Caco-2 (cell line): ENCODE results near the gene MARK4. TPM values are rescaled to one million over a fixed set of nuclear protein-coding genes. Genes with fewer than 3 reads are reported as not detected.

Experiments used
- BruUV-seq: library from RNA; stranded (reverse); fragments of 400-500 nt; replicated peaks from 2 replicates; lab custom pipeline; 2021; lab: Mats Ljungman, UMichigan
- CTCF ChIA-PET: fragments of 300-600 bp; sonication (Branson Sonifier 250); formaldehyde crosslinking; loops from one replicate; lab custom pipeline; 2022; ENCODE audit warnings: antibody characterized with exemption; lab: Charles Lee
- POLR2A ChIA-PET: fragments of 300-600 bp; sonication (Branson Sonifier 250); formaldehyde crosslinking; loops from one replicate; lab custom pipeline; 2022; ENCODE audit warnings: antibody characterized with exemption; lab: Charles Lee
- DNase-seq, 2 experiments: peaks; one replicate each; pipeline versions ENCODE4 v3.0.0 to v3.0.0-alpha.2; 2020 to 2022
- H3K27me3 ChIP-seq: replicated peaks from 2 replicates; pipeline ENCODE4 v1.6.0; 2011; ENCODE audit warnings: low read length; ENCODE audit not compliant: control insufficient read depth, insufficient read depth
- H3K36me3 ChIP-seq: 2 replicates; pipeline ENCODE4 v1.5.1; 2011; ENCODE audit warnings: low read length; ENCODE audit not compliant: control insufficient read depth, insufficient read depth
- H3K4me1 ChIP-seq: fragments of 250-450 bp; sonication (Bioruptor Pico); 2 replicates; pipeline ENCODE4 v1.5.1; 2020; ENCODE audit warnings: mild to moderate bottlenecking
- H3K4me3 ChIP-seq: 2 replicates; pipeline ENCODE4 v1.5.1; 2011; ENCODE audit warnings: low read depth, mild to moderate bottlenecking, control low read depth, low read length
- H3K9me3 ChIP-seq: fragments of 250-450 bp; sonication (Bioruptor Pico); 2 replicates; pipeline ENCODE4 v1.5.1; 2020; ENCODE audit warnings: mild to moderate bottlenecking, moderate library complexity
- H3K27ac Mint-ChIP-seq: one replicate; pipeline ENCODE4 v1.8.0; 2022; ENCODE audit warnings: mixed read lengths; ENCODE audit not compliant: unreplicated experiment
- H3K27me3 Mint-ChIP-seq: one replicate; pipeline ENCODE4 v1.8.0; 2022; ENCODE audit warnings: mixed read lengths; ENCODE audit not compliant: insufficient read depth, unreplicated experiment
- H3K36me3 Mint-ChIP-seq: one replicate; pipeline ENCODE4 v1.8.0; 2022; ENCODE audit warnings: mild to moderate bottlenecking, mixed read lengths; ENCODE audit not compliant: insufficient read depth, unreplicated experiment
- H3K4me1 Mint-ChIP-seq: one replicate; pipeline ENCODE4 v1.8.0; 2022; ENCODE audit warnings: low read depth, mixed read lengths; ENCODE audit not compliant: unreplicated experiment
- H3K4me3 Mint-ChIP-seq: one replicate; pipeline ENCODE4 v1.8.0; 2022; ENCODE audit warnings: mild to moderate bottlenecking, moderate library complexity, mixed read lengths; ENCODE audit not compliant: unreplicated experiment
- H3K9me3 Mint-ChIP-seq: one replicate; pipeline ENCODE4 v1.8.0; 2022; ENCODE audit warnings: mixed read lengths; ENCODE audit not compliant: unreplicated experiment
- intact Hi-C: fragments of 100-400 bp; cut with micrococcal nuclease; formaldehyde crosslinking; loops from one replicate; pipeline ENCODE4 v1.10.0; 2022; ENCODE audit not compliant: unreplicated experiment
- total RNA-seq: library from RNA; stranded (reverse); gene quantifications from 2 replicates; pipeline ENCODE4 v1.2.3, GENCODE V29; 2022
- TF ChIP-seq, protein P1 (sequence below), 2 experiments: fragments of 200-600 bp in 1 of 2; IDR thresholded peaks; 1 replicate in 1 of 2; 2 replicates in 1 of 2; pipeline versions ENCODE4 v1.5.1 to v1.8.0; 2011 to 2022; ENCODE audit warnings: antibody characterized with exemption in 1 of 2, control low read depth in 1 of 2, inconsistent platforms in 1 of 2, low read depth in 1 of 2, low read length in 1 of 2, mild to moderate bottlenecking in 1 of 2, moderate library complexity in 1 of 2; ENCODE audit not compliant: insufficient read depth in 1 of 2, severe bottlenecking in 1 of 2, unreplicated experiment in 1 of 2

MARK4 gene
- total RNA-seq, 1 experiment from 2014 or later, result 30.3 TPM

DNA sequence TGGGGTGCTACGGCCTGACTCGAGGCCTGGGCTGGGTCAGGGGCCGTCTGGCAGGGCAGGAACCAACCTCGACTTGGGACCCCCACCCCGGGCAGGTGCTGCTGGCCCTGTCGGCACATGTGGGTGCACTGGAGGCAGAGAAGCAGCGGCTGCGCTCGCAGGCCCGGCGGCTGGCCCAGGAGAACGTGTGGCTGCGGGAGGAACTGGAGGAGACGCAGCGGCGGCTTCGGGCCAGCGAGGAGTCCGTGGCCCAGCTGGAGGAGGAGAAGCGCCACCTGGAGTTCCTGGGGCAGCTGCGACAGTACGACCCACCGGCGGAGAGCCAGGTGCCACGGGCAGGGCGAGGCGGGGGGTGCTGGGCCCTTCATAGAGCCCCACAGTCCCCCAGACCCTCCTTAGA lies 95.4 kb downstream of the MARK4 start:
- BruUV-seq, result no TSS peak

DNA sequence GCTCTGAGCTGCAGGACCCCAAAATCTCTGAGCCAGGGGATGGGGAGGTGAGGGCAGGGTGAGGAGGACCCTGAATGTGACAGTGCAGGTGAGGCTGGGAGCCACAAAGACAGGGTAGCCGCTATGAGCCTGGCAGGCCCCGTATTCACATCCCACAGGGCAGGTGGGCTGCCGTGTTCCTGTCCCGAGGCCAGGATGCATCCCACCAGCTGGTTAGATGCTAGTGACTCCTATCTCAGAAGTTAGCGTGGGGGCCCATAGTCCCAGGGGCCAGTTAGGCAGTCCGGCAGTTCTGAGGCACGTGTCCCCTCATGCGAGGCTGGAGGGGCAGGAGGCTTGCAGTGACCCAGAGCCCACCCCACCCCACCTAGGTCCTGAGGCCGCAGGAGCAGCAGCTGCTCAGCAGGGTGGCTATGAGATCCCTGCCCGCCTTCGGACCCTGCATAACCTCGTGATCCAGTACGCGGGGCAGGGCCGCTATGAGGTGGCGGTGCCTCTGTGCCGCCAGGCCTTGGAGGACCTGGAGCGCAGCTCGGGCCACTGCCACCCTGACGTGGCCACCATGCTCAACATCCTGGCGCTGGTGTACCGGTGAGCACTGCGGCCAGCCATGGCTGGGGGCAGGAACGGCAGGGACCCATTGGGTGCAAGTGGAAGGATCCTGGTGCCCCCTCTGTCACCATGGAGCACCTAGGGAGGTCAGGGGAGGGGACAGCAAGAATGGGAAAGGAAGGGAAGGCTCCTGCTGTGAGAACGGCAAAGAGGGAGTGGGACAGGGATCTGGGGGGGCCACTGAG lies 96.7 kb downstream of the MARK4 start:
- Mint-ChIP-seq H3K27ac (peak overlapping the region; percentile 24), H3K4me1 (peaks cover 13% of the 10 kb centered on the region), H3K4me3 (no peak overlapping the region), H3K36me3 (peaks cover 50% of the 10 kb centered on the region), H3K27me3 (no peaks in the 10 kb centered on the region), H3K9me3 (no peaks in the 10 kb centered on the region)
- POLR2A ChIA-PET, result no interaction called here
- H3K27me3 ChIP-seq, result no peaks in the 10 kb centered on the region
- BruUV-seq, result no TSS peak
- no peaks in the 10 kb centered on the region; the same call in 1 of the 2 replicates for H3K36me3 ChIP-seq
- TF ChIP-seq, protein P1, sequence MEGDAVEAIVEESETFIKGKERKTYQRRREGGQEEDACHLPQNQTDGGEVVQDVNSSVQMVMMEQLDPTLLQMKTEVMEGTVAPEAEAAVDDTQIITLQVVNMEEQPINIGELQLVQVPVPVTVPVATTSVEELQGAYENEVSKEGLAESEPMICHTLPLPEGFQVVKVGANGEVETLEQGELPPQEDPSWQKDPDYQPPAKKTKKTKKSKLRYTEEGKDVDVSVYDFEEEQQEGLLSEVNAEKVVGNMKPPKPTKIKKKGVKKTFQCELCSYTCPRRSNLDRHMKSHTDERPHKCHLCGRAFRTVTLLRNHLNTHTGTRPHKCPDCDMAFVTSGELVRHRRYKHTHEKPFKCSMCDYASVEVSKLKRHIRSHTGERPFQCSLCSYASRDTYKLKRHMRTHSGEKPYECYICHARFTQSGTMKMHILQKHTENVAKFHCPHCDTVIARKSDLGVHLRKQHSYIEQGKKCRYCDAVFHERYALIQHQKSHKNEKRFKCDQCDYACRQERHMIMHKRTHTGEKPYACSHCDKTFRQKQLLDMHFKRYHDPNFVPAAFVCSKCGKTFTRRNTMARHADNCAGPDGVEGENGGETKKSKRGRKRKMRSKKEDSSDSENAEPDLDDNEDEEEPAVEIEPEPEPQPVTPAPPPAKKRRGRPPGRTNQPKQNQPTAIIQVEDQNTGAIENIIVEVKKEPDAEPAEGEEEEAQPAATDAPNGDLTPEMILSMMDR (IDR thresholded peaks at IDR 0.05; ENCODE audit: insufficient read depth in 1 of 2, low read depth in 1 of 2, low read length in 1 of 2, severe bottlenecking in 1 of 2, unreplicated experiment in 1 of 2), result no peak
- H3K4me1 ChIP-seq, result peaks cover 6% of the 10 kb centered on the region; the same call in 1 of the 2 replicates
- CTCF ChIA-PET, result no interaction called here
- no peak overlapping the region for H3K4me3 ChIP-seq
- intact Hi-C loops, result no loop called here
- H3K9me3 ChIP-seq, result no peaks in the 10 kb centered on the region
- no peak for DNase-seq

More for the DNA sequence above, 95.4 kb downstream of the MARK4 start:
- ChIA-PET CTCF (no interaction called here), POLR2A (no interaction called here)
- TF ChIP-seq, protein P1 (IDR thresholded peaks at IDR 0.05; ENCODE audit: insufficient read depth in 1 of 2, low read depth in 1 of 2, low read length in 1 of 2, severe bottlenecking in 1 of 2, unreplicated experiment in 1 of 2), result no peak
- Histone ChIP-seq H3K36me3 (no peaks in the 10 kb centered on the region; the same call in 1 of the 2 replicates), H3K27me3 (no peaks in the 10 kb centered on the region), H3K9me3 (no peaks in the 10 kb centered on the region), H3K4me1 (peaks cover 6% of the 10 kb centered on the region; the same call in 1 of the 2 replicates), H3K4me3 (no peak overlapping the region)
- H3K36me3 Mint-ChIP-seq, result peaks cover 39% of the 10 kb centered on the region
- H3K4me3 Mint-ChIP-seq, result no peak overlapping the region
- peaks cover 13% of the 10 kb centered on the region for H3K4me1 Mint-ChIP-seq
- DNase-seq, result no peak
- no peaks in the 10 kb centered on the region for H3K9me3 Mint-ChIP-seq
- H3K27ac Mint-ChIP-seq, result no peak overlapping the region
- H3K27me3 Mint-ChIP-seq, result no peaks in the 10 kb centered on the region
- intact Hi-C loops, result no loop called here

DNA sequence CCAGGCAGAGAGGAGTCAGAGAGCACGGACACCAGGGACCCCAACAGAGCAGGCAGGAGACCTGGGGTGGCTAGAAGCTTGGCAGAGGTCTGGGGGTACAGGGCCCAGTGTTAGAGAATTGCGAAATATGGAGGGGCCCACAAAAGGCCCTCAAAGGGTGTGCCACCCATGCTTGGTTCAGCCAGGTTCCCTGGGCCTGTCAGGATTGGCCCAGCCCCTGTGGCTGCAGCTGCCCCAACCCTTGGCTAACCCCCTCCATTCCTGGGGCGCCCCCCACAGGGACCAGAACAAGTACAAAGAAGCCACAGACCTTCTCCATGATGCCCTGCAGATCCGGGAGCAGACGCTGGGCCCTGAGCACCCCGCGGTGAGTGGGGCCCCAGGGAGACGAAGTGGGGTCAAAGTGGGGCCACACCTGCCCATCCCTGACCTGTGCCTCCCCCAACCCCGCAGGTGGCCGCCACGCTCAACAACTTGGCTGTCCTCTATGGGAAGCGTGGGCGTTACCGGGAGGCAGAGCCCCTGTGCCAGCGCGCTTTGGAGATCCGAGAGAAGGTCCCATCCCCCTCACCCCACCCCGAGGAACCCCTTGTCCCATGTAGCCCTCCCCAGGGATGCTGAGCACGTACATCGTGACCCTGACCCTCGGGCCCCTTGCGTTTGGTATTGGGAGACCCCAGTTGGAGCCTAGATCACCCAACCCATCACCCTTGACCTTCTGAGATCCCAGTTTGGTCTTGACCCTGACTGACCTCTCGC lies 97.5 kb downstream of the MARK4 start:
- TF ChIP-seq, protein P1 (IDR thresholded peaks at IDR 0.05; ENCODE audit: insufficient read depth in 1 of 2, low read depth in 1 of 2, low read length in 1 of 2, severe bottlenecking in 1 of 2, unreplicated experiment in 1 of 2), result no peak
- DNase-seq, result no peak
- no peaks in the 10 kb centered on the region for H3K9me3 ChIP-seq
- ChIA-PET CTCF (no interaction called here), POLR2A (no interaction called here)
- peak overlapping the region; percentile 56 for H3K27ac Mint-ChIP-seq
- H3K4me1 Mint-ChIP-seq, result peaks cover 13% of the 10 kb centered on the region
- no peaks in the 10 kb centered on the region for H3K27me3 Mint-ChIP-seq
- intact Hi-C loops, result no loop called here
- no peak overlapping the region for H3K4me3 Mint-ChIP-seq
- no peaks in the 10 kb centered on the region for H3K27me3 ChIP-seq
- H3K36me3 Mint-ChIP-seq, result peaks cover 58% of the 10 kb centered on the region
- no peak overlapping the region for H3K4me3 ChIP-seq
- H3K9me3 Mint-ChIP-seq, result no peaks in the 10 kb centered on the region
- H3K36me3 ChIP-seq, result no peaks in the 10 kb centered on the region; the same call in 1 of the 2 replicates
- BruUV-seq, result no TSS peak
- peaks cover 6% of the 10 kb centered on the region; the same call in 1 of the 2 replicates for H3K4me1 ChIP-seq
